Heart left ventricle (tissue), 16 donors: Measurements from ENCODE around the gene LYST. TPM values are rescaled to one million over a fixed set of nuclear protein-coding genes. Genes with fewer than 3 reads are reported as not detected.
"Not testable (repeated sequence)": the region's sequence is repeated elsewhere in the genome, so short reads cannot be mapped to it uniquely, and the experiment has no call there.

Experiments used
- ATAC-seq, 4 donors: fragments of 200-7000 bp; cut with Tn5 transposase; one replicate each; pipeline ENCODE4 v1.9.1; 2020 to 2022; ENCODE audit warnings: moderate library complexity in 4 of 4, mild to moderate bottlenecking in 3 of 4, moderate number of reproducible peaks in 1 of 4
- DNase-seq, 5 donors: peaks; one replicate each; pipeline ENCODE4 v3.0.0-alpha.2; 2020
- H3K27ac ChIP-seq, 12 donors: fragments of 200-600 bp; sonication (generic) in 4 of 12; one replicate each; pipeline versions ENCODE4 v1.5.0 to v1.8.0; 2016 to 2022; ENCODE audit warnings: mild to moderate bottlenecking in 2 of 12
- H3K27me3 ChIP-seq, 9 donors: fragments of 200-600 bp; sonication (generic) in 2 of 9; one replicate each; pipeline versions ENCODE4 v1.5.1 to v1.8.0; 2016 to 2022; ENCODE audit warnings: mild to moderate bottlenecking in 3 of 9
- H3K36me3 ChIP-seq, 9 donors: fragments of 200-600 bp; sonication (generic) in 2 of 9; one replicate each; pipeline versions ENCODE4 v1.5.0 to v1.8.0; 2018 to 2022; ENCODE audit warnings: mild to moderate bottlenecking in 2 of 9
- H3K4me1 ChIP-seq, 12 donors: fragments of 200-600 bp; sonication (generic) in 4 of 12; one replicate each; pipeline versions ENCODE4 v1.5.0 to v1.8.0; 2016 to 2022; ENCODE audit warnings: mild to moderate bottlenecking in 3 of 12
- H3K4me3 ChIP-seq, 12 donors: fragments of 200-600 bp; sonication (generic) in 4 of 12; one replicate each; pipeline versions ENCODE4 v1.5.0 to v1.8.0; 2017 to 2022; ENCODE audit warnings: mild to moderate bottlenecking in 9 of 12, moderate library complexity in 4 of 12
- H3K9me3 ChIP-seq, 12 donors: fragments of 200-600 bp; sonication (generic) in 4 of 12; one replicate each; pipeline versions ENCODE4 v1.5.0 to v1.8.0; 2016 to 2022; ENCODE audit warnings: mild to moderate bottlenecking in 1 of 12
- CTCF ChIP-seq, 12 donors: fragments of 200-600 bp; sonication (generic) in 4 of 12; IDR thresholded peaks; one replicate each; pipeline versions ENCODE4 v1.5.0 to v1.8.0; 2018 to 2022; ENCODE audit warnings: antibody characterized with exemption in 12 of 12, mild to moderate bottlenecking in 5 of 12
- POLR2A ChIP-seq, 2 donors: fragments of 450-650 bp; IDR thresholded peaks; one replicate each; pipeline ENCODE4 v1.6.1; 2017; ENCODE audit warnings: antibody characterized with exemption in 2 of 2, mild to moderate bottlenecking in 2 of 2, moderate library complexity in 2 of 2
- WGBS, 4 donors: extraction: QIAGEN DNeasy Blood & Tissue Kit in 2 of 4; methylation state at CpG; one replicate each; pipeline versions ENCODE4 v1.1.5 to v1.1.7; 2013 to 2018; 5-methylcytosine and 5-hydroxymethylcytosine counted together
- intact Hi-C, 10 donors: fragments of 100-400 bp; cut with DNase I; formaldehyde crosslinking; loops; one replicate each; pipeline versions ENCODE4 v1.11.1 to v1.14.2; 2022
- polyA plus RNA-seq, 2 donors: library from polyadenylated mRNA; stranded (reverse); fragments of 200-250 nt; gene quantifications; one replicate each; pipeline ENCODE4 v1.2.3, GENCODE V29; 2013
- total RNA-seq, 9 donors: library from RNA; depleted of rRNA in 2 of 9; stranded (reverse); fragments of >200 nt in 2 of 9; fragmentation: NEBNext Ultra II Directional in 3 of 9; extraction: Animal tissue kit (Norgen Biotek cat#: 25700) in 3 of 9; gene quantifications; one replicate each; pipeline versions ENCODE4 v1.1.0 to v1.2.4, GENCODE V29; 2016 to 2023
- donor health status: ischemic (EF 13 %, LVEDD 7.1; RV severe dilation, severe dysfunction).
- donor health status: healthy with polysubstance abuse.
- donor health status: DM: no; HTN: yes; CAD: no.
- donor health status: DM: no; HTN: no; CAD: no.
- donor health status: ischemic (EF 25% LVEDD 6.9; RV normal size, moderate dysfunction).
- donor health status: ischemic (EF 25% LVEDD 5.7; RV mildly dilated, moderate dysfunction).
- donor health status: healthy.
- donor health status: DM: yes; HTN: yes; CAD: no.
- donor health status: ischemic (EF 35%, LVEDD 5.7; RV mildly dilated, moderate dysfunction).
- donor health status: nonischemic (EF 11% LVEDD 7.7; RV severe dilation, severe dysfunction).
- donor health status: DM: yes; HTN: yes; CAD: no.
- donor health status: PGD.
- donor health status: ischemic (EF 29% LVEDD 5.4; RV normal size, mild dysfunction).
- donor health status: nonischemic (EF 23%, LVEDD 6.1; RV moderate dilation, normal function).

The LYST gene
- total and polyA plus RNA-seq, 11 donors, result 3.4 to 22.5 (median 11.2) TPM

GRCh38 chr1:235648954-235649367, 217.7 kb downstream of the LYST start:
- H3K27me3 ChIP-seq, result peaks cover 31 to 87% (median 64%) of the 10 kb centered on the region in 9 donors
- 0 to 2% (median 0%) methylated on average over 21 to 30 of the region's 30 CpGs for WGBS, 4 donors

GRCh38 chr1:235648407-235648907, 218.2 kb downstream of the LYST start:
- no peak for DNase-seq
- 3 to 8% (median 5%) methylated on average over 31 of the region's 31 CpGs for WGBS, 4 donors
- ATAC-seq, result peak in 3 of 4 donors; percentile 21 to 64 (median 48)

More at GRCh38 chr1:235648954-235649367, 217.7 kb downstream of the LYST start:
- H3K4me1 ChIP-seq, result peaks cover 7 to 32% (median 20%) of the 10 kb centered on the region in 12 donors
- H3K36me3 ChIP-seq, result no peaks in the 10 kb centered on the region
- H3K9me3 ChIP-seq, result no peaks in the 10 kb centered on the region
- H3K4me3 ChIP-seq, result peak overlapping the region; percentile 27 to 65 (median 48)
- ATAC-seq (peak in 3 of 4 donors; percentile 85 to 89 (median 87)), DNase-seq (peak in 4 of 5 donors; percentile 35 to 58 (median 46))
- intact Hi-C loops, result no loop called here
- no peak overlapping the region for H3K27ac ChIP-seq
- TF ChIP-seq CTCF (IDR thresholded peaks at IDR 0.05), result no peak
- TF ChIP-seq POLR2A (IDR thresholded peaks at IDR 0.05), result no peak

GRCh38 chr1:235647537-235647936, 219.2 kb downstream of the LYST start:
- WGBS, 4 donors, result 91 to 93% (median 92%) methylated on average over 12 of the region's 12 CpGs

More at GRCh38 chr1:235648407-235648907, 218.2 kb downstream of the LYST start:
- intact Hi-C loops, result no loop called here
- TF ChIP-seq CTCF (IDR thresholded peaks at IDR 0.05) (no peak), POLR2A (IDR thresholded peaks at IDR 0.05) (no peak)
- H3K4me3 ChIP-seq, result peak overlapping the region; percentile 27 to 65 (median 48)
- no peak overlapping the region for H3K27ac ChIP-seq
- H3K9me3 ChIP-seq, result no peaks in the 10 kb centered on the region
- no peaks in the 10 kb centered on the region for H3K36me3 ChIP-seq
- H3K27me3 ChIP-seq, result peaks cover 31 to 89% (median 66%) of the 10 kb centered on the region in 9 donors
- peaks cover 7 to 32% (median 20%) of the 10 kb centered on the region in 12 donors for H3K4me1 ChIP-seq

DNA sequence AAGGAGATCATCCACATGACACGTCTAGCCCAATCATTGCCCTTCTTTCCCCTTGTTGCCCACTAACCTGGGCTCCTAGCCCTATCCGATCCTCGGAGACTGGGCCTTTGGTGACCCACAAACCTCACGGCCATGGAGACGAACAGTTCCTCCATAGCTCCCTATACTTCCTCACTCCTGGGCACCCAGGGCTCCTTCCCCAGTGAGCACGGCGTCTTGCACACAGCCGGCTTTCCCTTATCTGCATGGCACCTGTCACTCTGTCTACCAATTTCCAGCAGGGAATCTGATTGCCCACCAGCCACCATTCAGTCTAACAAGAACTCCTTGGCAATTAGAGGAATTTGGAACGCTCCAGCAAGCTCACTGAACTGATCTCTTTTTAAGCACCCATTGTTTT, 220.2 kb downstream of the LYST start:
- peaks cover 24 to 81% (median 51%) of the 10 kb centered on the region in 9 donors for H3K27me3 ChIP-seq
- H3K9me3 ChIP-seq, result no peaks in the 10 kb centered on the region
- H3K27ac ChIP-seq, result no peak overlapping the region
- no peak overlapping the region for H3K4me3 ChIP-seq
- 74 to 84% (median 80%) methylated on average over 9 of the region's 9 CpGs for WGBS, 4 donors
- intact Hi-C loops, result no loop called here
- no peak for TF ChIP-seq CTCF (IDR thresholded peaks at IDR 0.05)
- no peak for TF ChIP-seq POLR2A (IDR thresholded peaks at IDR 0.05)
- DNase-seq, result no peak
- no peak for ATAC-seq
- no peaks in the 10 kb centered on the region for H3K36me3 ChIP-seq
- H3K4me1 ChIP-seq, result peaks cover 7 to 37% (median 20%) of the 10 kb centered on the region in 12 donors

More at GRCh38 chr1:235647537-235647936, 219.2 kb downstream of the LYST start:
- H3K27me3 ChIP-seq, result peaks cover 29 to 85% (median 58%) of the 10 kb centered on the region in 9 donors
- H3K36me3 ChIP-seq, ATAC-seq, intact Hi-C loops, H3K4me3 ChIP-seq, H3K27ac ChIP-seq, DNase-seq, H3K9me3 ChIP-seq: not testable (repeated sequence)
- peaks cover 7 to 32% (median 20%) of the 10 kb centered on the region in 12 donors for H3K4me1 ChIP-seq
